AG08396 (cell line): Measurements from ENCODE around the gene CTNND2.

ENCODE experiments used
- DNase-seq: peaks from one replicate; pipeline ENCODE4 v3.0.0; 2012; ENCODE audit warnings: low spot score, mixed read lengths

Gene CTNND2

DNA sequence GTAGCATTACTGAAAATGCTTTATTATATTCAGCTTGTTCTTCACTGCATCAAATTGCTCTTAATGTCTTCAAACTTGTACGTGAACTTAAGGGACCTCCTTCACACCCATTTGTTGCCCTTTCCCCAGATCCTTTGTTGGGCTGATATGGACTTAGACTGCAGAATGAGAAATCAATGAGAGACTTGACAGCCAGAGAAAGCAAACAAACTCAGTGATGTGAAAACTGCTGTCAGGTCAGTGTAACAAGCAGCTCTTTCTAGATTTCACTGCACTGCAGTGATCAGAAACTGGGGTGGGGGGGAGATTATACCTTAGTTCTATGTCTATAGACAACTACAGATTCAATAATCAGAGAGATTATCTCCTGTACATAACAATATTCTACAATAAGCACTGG is 652.2 kb downstream of the CTNND2 start:
- DNase-seq = no peak

DNA sequence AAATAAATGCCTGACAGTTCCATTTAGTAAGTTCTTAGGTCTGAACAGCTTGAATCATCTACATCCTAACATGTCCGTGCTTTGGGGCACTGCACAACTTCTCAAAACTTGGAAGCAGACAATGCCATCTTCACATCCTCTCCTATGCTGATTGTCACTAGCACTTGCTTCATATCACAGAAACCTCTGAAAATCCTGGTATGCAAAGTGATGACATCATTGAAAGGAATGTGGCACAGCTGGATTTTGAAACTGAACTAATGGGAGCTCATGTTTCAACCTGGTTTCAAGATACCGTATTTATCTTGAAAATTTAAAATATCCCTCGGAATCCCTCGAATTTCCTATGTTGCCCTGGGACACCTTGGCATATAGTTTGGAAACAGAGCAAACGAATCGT is 653.0 kb downstream of the CTNND2 start:
- DNase-seq = peak; percentile 12

GRCh38 chr5:11248966-11249365 is 655.3 kb downstream of the CTNND2 start:
- no peak for DNase-seq

GRCh38 chr5:11247224-11247623 is 657.0 kb downstream of the CTNND2 start:
- DNase-seq = no peak

GRCh38 chr5:11240293-11241190 is 663.7 kb downstream of the CTNND2 start:
- no peak for DNase-seq

- no peak for DNase-seq
Measured at GRCh38 chr5:11239261-11240015, 664.8 kb downstream of the CTNND2 start.

- no peak for DNase-seq
Measured at GRCh38 chr5:11234501-11234911, 669.7 kb downstream of the CTNND2 start.

DNA sequence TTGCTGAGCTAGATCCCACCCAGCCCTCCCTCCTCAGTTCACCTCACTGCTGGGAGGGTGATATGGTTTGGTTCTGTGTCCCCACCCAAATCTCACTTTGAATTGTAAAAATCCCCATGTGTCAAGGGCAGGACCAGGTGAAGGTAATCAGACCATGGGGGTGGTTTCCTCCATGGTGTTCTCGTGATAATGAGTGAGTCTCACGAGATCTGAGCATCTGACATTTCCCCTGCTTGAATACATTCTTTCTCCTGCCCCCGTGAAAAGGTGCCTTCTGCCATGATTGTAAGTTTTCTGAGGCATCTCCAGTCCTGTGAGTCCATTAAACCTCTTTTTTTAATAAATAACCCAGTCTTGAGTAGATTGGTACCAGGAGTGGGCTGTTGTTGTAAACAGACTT is 673.4 kb downstream of the CTNND2 start:
- DNase-seq = no peak

DNA sequence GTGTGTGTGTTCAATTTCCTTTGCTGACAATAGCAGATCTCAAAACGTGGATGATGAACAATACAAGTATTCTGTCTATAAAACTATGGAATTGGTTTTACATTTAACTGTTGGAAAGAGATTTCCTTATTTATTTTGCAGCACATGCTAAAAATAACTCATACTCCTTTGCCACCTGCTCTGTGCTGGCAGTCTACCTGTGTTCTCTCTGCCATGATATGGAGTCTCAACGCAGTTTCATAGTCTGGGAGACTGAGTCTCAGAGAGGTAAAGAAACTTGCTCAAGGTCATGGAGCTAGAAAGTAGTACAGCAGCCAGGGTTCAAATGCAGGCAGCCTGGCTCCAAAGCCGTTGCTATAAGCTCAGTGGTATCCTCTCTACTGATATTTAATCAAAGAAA is 677.2 kb downstream of the CTNND2 start:
- DNase-seq = no peak

GRCh38 chr5:11224436-11225187 is 679.6 kb downstream of the CTNND2 start:
- DNase-seq = no peak

DNA sequence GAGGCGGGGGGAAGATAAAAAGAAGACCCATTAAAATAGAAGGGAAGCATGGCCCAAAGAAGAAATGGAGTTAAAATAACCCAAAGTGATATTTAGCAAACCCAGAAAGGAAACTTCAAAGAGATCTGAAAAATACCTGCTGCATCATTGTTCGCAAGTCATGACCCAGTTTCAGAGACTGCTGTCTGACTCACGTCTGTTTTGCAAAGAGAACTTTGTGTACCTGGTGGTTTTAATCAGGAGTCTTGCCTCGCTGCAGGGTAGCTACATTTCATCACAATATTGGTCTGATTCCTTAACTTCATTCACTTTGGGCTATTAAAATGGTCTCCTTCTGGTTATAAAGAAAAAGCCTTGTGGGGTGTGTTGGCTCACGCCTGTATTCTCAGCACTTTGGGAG is 682.1 kb downstream of the CTNND2 start:
- no peak for DNase-seq

DNA sequence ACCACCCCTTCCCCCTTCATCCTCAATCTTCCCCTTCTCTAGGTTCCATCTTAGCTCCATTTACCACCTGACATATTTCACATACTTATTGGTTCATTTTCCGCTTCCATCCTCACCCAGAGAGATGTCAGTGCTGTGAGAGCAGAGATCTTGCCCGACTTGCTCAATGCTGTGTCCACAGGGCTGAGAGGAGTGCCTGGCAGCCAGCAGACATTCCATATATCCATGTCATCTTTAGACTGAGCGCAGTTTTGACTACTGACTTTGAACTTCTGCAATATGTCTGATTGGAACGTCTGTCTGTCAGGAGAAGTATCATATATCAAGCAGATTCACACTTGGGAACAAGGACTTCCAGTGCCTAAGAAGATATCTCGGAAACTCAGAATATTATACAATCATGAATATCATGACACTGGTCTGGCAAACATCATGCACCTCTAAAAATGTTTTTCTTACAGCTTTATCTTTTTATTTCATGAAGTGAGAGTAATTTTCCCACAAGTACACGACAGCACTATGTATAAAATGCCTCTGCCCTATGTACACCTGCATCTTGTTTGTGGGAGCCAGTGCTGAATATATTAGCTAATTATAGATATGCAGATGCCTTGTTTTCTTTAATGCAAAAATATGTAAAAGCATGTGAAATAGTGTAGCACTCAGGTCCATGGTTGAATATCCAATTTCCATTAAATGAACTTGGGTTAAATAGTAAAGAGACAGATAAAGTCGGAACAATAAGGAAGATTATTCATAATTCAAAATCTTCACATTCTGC is 689.2 kb downstream of the CTNND2 start:
- DNase-seq = no peak

- no peak for DNase-seq
Measured at GRCh38 chr5:11212706-11213105, 691.5 kb downstream of the CTNND2 start.

DNA sequence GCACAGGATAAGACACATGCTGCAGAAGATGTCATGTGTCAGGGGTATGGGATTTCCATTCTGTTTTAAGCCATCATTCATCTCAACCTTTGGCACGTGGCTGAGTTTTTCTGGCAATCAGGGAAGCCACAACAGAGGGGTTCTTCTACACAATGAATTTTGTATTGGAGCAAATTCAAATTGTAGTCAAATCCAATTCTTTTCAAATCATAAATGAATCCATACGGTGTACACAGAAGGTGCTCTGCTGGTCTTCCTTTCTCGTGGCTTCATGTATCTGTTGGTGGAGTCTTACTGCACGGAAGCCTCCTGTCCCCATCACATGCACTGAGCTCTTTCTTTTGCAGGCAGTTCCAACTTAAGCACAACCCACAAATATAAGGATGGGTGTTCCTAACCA is 706.5 kb downstream of the CTNND2 start:
- no peak for DNase-seq

DNA sequence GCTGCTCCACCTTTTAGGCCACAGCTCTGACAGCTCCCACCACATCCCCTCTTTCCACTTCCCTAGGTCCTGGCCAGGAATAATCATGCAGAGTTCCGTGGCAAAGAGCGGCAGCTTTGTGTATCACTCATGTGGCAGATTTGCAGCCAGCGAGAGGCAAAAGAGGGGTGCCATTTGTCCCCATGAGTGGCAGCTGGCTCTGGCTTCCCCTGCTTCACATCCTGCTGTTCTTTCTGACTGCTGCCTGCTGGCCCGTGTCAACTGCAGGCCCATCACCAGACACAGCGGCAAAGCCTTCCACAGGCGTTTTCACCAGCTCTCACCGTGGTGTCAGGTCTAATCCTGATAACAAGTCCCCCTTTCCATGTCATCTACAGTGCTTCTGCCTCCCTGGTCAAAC is 712.6 kb downstream of the CTNND2 start:
- no peak for DNase-seq

- peak; percentile 45 for DNase-seq
Measured at GRCh38 chr5:11182441-11183080, 721.7 kb downstream of the CTNND2 start.

DNA sequence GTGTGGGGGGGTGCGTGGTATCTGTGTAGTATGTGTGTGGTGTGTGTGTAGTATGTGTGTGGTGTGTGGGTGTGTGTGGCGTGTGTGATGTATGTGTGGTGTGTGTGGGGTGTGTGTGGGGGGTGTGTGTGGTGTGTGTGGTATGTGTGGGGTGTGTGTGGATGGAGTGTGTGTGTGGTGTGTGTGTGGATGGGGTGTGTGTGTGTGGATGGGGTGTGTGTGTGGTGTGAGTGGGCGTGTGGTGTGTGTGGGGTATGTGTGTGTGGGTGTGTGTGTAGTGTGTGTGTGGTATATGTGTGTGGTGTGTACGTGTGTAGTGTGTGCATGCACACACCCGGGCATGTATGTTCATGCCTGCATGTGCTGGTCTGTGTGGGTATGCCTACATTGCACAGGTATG is 722.3 kb downstream of the CTNND2 start:
- DNase-seq = no peak

- DNase-seq = no peak
Measured at GRCh38 chr5:11180890-11181289, 723.4 kb downstream of the CTNND2 start.

- no peak for DNase-seq
Measured at GRCh38 chr5:11177999-11178711, 726.1 kb downstream of the CTNND2 start.

GRCh38 chr5:11174591-11174990 is 729.7 kb downstream of the CTNND2 start:
- no peak for DNase-seq

DNA sequence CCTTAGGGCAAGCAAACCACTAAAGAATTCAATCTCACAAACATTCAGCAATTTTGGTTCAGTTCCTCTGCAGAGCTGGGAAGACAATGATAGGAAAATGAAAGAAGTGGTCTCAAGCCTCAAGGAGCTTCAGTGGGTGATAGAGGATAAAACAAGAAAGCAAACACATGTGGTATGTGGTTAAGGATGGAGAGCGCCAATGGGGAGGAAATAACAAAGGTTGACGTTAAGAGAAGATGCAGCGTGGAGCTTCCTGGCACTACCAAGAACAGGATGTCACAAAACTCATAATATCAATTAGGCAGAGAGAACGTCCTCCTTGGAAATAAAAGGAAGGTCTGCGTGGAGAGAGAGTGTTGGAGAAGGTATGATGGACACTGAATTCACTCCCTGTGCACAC is 731.8 kb downstream of the CTNND2 start:
- DNase-seq = no peak
